SKM-1 treated with dmso at 0.1 percent for 144 hours (cell line): ENCODE data around the gene LCP2.

Experiments used
- DNase-seq: peaks from one replicate; lab custom pipeline; 2025; ENCODE audit not compliant: unreplicated experiment; lab: John Stamatoyannopoulos, UW

Gene LCP2

GRCh38 chr5:170219615-170220014 is 78.0 kb downstream of the LCP2 start:
- DNase-seq: no peak

- DNase-seq: no peak
These were observed 78.9 kb downstream of the LCP2 start for GRCh38 chr5:170218726-170219125.

- DNase-seq: no peak
These were observed 79.7 kb downstream of the LCP2 start for GRCh38 chr5:170217831-170218230.

DNA sequence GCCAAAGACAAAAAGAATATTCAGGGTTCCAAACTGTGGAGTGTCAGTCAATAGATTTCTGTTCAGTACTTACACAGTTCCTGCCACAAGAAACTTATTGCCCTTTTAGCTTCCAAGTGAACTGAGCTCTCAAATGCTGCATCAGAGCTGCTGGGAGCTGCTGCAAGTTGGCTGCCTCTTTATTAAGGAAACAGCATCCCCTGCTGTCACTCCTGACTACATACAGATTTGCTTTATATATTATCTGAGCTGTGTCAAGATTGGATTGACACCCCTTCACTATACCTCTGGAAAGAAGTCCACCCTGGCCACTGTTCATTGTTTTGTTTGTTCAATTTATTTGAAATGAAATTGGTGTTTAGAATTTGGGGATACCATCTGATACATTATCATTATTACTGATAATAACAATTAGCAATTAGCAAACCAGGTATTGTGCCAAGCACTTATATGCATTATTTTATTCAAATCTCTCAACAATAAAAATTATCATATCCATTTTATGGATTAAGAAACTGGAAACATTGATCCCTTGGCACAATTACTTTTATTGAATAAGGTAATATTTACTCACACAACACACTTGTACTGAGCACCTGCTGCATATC is 81.2 kb downstream of the LCP2 start:
- peak; percentile 61 for DNase-seq

- no peak for DNase-seq
These were observed 85.8 kb downstream of the LCP2 start for GRCh38 chr5:170211575-170212334.

DNA sequence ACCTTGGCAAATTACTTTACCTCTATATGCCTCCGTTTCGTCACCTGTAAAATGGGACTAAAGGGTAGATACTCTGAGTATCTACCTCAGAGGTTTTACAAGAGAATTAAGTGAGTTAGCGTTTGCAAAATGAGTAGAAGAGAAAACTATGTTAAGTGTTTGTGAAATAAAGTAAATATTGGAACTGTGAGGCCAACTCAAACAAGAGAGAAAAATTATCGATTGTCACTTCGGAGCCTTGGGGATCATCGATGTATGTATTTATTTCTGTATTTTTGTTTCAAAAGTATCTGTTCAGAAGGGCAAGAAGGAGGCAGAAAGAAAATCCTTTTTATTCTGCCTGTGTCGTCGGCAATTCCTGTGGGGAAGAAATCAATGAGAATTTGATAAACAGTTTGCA is 90.6 kb downstream of the LCP2 start:
- DNase-seq: no peak

- DNase-seq: no peak
These were observed 91.4 kb downstream of the LCP2 start for GRCh38 chr5:170206216-170206615.

DNA sequence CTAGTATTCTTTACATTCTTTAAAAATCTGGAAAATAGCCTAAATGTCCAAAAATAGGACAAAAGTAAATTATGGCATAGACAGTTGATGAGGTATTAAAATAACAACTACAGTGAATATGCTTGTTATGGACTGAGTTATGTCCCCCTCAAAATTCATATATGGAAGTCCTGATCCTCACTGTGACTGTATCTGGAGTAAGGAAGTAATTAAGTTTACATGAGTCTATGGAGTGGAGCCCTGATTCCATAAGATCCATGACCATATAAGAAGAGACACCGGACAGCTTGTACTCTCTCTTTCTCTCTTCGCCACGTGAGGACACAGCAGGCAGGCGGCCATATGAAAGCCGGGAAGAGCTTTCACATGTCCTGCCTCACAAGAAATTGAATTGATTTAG is 93.4 kb downstream of the LCP2 start:
- no peak for DNase-seq

- DNase-seq: no peak
These were observed 95.5 kb downstream of the LCP2 start for GRCh38 chr5:170202117-170202516.

DNA sequence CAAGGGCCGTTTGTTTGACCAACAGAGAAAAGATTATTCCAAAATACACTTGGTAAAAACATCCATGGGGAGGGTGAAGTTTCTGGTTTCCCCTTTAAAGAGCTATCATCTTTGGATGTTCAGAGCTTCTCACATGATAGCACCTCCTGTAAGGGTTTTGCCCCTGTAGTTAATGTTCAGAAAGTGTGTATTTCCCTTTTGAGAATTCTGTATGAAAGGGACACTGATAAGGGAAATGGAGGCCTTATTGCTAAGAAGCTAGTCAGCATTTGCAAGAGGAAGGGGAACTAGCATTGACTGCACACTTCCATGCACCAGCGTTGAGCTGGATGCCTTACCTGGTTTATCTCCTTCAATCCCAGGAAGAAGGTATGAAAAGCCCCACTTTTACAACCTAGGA is 96.3 kb downstream of the LCP2 start:
- no peak for DNase-seq

- no peak for DNase-seq
These were observed 96.7 kb downstream of the LCP2 start for GRCh38 chr5:170200876-170201275.
